Measurements from ENCODE around the gene PPP4R2.

DNA sequence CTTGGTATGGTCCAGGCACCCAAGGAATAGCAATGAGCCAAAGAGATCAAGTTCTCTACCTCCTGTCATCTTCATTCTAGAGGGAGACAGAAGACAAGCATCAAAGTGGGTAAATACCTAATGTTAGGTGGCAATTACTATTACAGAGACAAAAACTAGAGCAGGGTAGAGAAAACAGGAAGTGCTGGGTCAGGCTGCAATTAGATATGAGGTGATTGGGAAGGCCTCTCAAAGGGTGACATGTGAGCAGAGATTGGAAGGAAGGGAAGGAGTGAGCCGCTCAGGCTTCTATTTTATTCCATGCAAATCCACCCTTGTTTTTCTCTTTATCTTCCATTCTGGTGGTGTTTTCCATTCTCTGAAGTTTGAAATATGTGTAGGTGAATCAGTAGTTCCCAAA is 102.3 kb downstream of the PPP4R2 start:
- TF ChIP-seq CTCF (IDR thresholded peaks at IDR 0.05), result no peak
- TF ChIP-seq POLR2A (IDR thresholded peaks at IDR 0.05), result no peak
